ENCODE data around the gene EFS. TPM values are rescaled to one million over a fixed set of nuclear protein-coding genes. Genes with fewer than 3 reads are reported as not detected.

The EFS gene
- total RNA-seq, 2 experiments from 2014 or later: not detected

DNA sequence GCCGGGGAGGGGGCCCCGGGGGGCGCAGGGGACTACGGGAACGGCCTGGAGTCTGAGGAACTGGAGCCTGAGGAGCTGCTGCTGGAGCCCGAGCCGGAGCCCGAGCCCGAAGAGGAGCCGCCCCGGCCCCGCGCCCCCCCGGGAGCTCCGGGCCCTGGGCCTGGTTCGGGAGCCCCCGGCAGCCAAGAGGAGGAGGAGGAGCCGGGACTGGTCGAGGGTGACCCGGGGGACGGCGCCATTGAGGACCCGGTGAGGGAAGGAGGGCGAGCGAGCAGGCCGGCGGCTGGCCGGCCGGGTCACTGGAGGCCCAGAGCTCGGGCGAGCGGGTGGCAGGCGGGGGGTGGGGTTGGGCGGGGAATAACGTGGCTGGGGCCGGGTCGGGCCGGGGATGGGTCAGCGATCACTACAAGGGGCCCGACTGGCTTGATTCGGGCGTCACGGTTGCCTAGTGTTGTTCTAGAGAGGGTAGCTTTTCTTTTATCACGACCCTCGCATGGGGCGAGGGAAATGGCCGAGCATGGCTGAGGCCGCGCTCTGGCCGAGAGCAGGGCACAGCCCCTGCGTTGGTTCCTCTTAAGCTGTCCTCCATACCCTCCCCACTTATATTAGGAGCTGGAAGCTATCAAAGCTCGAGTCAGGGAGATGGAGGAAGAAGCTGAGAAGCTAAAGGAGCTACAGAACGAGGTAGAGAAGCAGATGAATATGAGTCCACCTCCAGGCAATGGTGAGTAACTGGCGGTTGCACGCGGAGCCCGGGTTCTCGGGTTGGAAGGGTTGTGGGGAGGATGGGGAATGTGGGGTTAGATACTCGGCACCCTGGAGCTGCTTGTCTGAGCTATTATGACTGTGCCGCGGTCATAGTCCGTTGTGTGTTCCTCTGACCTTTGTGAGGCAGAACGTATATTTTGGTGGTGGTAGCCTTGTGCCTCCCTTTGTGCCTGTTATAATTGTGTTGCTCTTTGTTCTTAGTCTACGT, 43.1 kb downstream of the EFS start:
- Mint-ChIP-seq H3K36me3 (ENCODE audit: low read depth) (peaks cover 39% of the 10 kb centered on the region), H3K4me1 (peaks cover 34% of the 10 kb centered on the region), H3K27ac (peak overlapping the region; percentile 90), H3K9me3 (peaks cover 4% of the 10 kb centered on the region), H3K4me3 (peak overlapping the region; percentile 93), H3K27me3 (no peaks in the 10 kb centered on the region)
- CTCF ChIA-PET: interaction anchor here (0.8 to 4.5 kb wide), 15 partner anchors 11 to 335 kb away, joined by 3 to 59 read pairs (median 3); partner anchors contain the start of genes BCL2L2, PPP1R3E and SLC22A17
- POLR2A ChIA-PET: interaction anchor here (0.6 to 1.9 kb wide), 9 partner anchors 14 to 292 kb away, joined by 3 to 8 read pairs (median 5); partner anchors contain the start of genes ACIN1 and C14orf119
- peak; percentile 51 for DNase-seq

DNA sequence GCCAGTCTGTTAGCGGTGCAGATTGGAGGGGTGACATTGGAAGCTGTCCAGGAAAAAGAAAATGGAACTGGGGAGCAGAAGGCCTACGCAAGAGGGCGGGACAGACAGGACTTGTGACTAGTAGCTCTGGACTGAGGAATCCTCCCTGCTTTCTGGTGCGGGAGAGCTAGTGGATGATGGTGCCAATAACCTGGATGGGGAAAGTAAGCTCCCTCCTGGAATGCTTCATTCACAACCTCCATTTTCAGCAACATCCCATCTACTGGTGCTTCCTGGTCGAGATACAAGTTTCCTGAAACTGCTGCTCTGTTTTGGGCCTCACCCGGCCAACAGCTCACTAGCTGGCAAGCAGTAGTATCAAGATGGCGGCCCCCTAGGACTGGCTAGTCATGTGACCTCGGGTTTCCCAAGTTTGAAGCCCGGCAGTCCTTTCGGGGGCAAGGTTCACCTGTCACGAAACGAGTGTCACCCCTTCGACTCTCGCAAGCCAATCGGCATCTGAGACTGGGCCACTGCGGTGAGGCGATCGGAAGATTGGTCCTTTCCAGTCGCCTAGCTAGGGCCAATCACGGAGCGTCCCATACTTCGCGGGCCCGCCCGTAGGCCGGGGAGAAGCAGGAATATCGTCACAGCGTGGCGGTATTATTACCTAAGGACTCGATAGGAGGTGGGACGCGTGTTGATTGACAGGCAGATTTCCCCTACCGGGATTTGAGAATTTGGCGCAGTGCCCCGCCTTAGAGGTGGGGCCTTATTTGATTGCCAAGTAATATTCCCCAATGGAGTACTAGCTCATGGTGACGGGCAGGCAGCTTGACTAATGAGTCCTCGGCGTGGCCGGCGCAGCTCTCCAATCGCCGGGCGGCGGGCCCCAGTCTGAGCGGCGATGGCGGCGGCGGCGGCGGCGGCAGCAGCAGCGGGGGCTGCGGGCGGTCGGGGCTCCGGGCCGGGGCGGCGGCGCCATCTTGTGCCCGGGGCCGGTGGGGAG, 44.1 kb downstream of the EFS start, which contains the start of gene PABPN1:
PABPN1 (plus strand) TSS at position 874 of the 988 bp plus-strand sequence; CDS start at position 887, 13 bp downstream.
- Mint-ChIP-seq H3K27ac (peak within 1 kb of the TSS; percentile 98), H3K36me3 (ENCODE audit: low read depth) (peaks cover 35% of the 10 kb centered on the region), H3K4me1 (peaks cover 34% of the 10 kb centered on the region), H3K27me3 (no peaks in the 10 kb centered on the region), H3K9me3 (peaks cover 4% of the 10 kb centered on the region), H3K4me3 (peak within 1 kb of the TSS; percentile 93)
- ChIA-PET POLR2A (interaction anchor here (0.6 to 1.9 kb wide), 10 partner anchors 10 to 500 kb away, joined by 3 to 8 read pairs (median 3); partner anchors contain the start of genes ACIN1, C14orf119 and PPP1R3E), CTCF (interaction anchor here (0.5 to 4.5 kb wide), 16 partner anchors 10 to 335 kb away, joined by 3 to 59 read pairs (median 4); partner anchors contain the start of genes BCL2L2, CDH24 and PPP1R3E)
- DNase-seq: peak; percentile 99

DNA sequence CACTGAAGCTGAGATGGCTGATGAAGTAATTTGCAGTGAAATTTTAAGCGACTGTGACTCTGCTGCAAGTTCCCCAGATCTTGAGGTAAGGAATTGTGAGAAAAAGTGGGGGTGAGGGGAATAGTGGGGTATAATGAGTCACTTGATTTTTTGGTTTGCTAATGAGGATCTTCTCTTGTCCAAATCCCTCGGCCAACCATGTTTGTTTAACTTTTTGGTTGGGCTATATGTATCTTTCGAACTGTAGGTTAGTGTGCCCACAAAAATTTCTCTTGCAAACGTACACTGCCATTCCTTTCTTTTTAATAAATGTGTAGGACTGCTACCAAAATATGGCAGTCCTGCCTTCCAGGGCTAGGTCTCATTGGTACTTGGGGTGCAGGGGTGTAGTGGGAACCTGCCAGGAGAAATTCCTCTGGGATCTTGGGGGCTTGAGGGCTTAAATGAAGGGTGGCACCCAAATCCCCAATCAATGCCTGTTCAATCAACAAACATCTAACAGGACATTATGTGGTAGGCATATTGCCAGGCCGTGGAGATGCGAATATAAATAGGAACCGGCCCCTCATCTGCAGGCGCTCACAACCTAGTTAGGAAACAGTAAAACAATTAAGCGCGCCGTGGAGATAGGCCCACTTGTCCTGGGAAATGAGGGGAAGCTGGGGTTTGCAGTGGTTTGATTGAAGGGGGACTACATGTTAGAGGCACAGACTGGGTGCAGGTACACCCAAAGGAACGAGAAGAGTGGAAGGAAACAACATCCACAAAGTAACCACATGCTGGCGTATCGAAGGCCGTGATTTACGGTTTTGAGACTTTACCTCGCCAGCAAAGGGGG, 45.0 kb downstream of the EFS start:
- Mint-ChIP-seq H3K4me1 (peaks cover 34% of the 10 kb centered on the region), H3K4me3 (peak overlapping the region; percentile 82), H3K27me3 (no peaks in the 10 kb centered on the region), H3K27ac (peak overlapping the region; percentile 98), H3K36me3 (ENCODE audit: low read depth) (peaks cover 29% of the 10 kb centered on the region), H3K9me3 (peaks cover 4% of the 10 kb centered on the region)
- ChIA-PET CTCF (interaction anchor here (0.5 to 4.5 kb wide), 11 partner anchors 9 to 334 kb away, joined by 3 to 59 read pairs (median 4); partner anchors contain the start of genes BCL2L2, CDH24 and PPP1R3E), POLR2A (interaction anchor here (0.6 to 1.3 kb wide), 4 partner anchors 9 to 499 kb away, joined by 3 to 8 read pairs (median 3); partner anchors contain the start of gene PPP1R3E)
- DNase-seq: no peak

DNA sequence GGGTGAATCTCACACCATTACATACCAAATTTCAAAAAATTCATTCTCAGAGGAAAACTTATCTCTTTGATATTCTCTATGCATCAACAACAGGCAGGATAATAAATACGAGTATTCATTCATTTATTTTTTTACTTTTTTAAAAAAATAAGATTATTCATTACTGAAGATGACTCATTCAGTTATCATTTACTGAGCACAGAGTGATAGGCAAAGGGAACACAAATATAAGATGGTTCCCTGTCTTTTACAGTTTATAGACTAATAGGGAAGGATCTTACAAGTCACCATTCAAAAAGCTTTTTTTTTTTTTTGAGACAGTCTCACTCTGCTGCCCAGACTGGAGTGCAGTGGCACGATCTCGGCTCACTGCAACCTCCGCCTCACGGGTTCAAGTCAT, 48.7 kb downstream of the EFS start:
- Mint-ChIP-seq H3K36me3 (ENCODE audit: low read depth) (peaks cover 8% of the 10 kb centered on the region), H3K27ac (no peak overlapping the region), H3K27me3 (no peaks in the 10 kb centered on the region), H3K4me3 (no peak overlapping the region), H3K4me1 (peaks cover 13% of the 10 kb centered on the region), H3K9me3 (peaks cover 4% of the 10 kb centered on the region)
- no peak for DNase-seq
- ChIA-PET POLR2A (interaction anchor here (0.7 kb wide), 1 partner anchor 8 kb away, joined by 3 read pairs; no protein-coding TSS in a partner anchor), CTCF (interaction anchor here (0.6 to 1.5 kb wide), 2 partner anchors 14 to 232 kb away, joined by 3 to 4 read pairs; partner anchors contain the start of gene PPP1R3E)

DNA sequence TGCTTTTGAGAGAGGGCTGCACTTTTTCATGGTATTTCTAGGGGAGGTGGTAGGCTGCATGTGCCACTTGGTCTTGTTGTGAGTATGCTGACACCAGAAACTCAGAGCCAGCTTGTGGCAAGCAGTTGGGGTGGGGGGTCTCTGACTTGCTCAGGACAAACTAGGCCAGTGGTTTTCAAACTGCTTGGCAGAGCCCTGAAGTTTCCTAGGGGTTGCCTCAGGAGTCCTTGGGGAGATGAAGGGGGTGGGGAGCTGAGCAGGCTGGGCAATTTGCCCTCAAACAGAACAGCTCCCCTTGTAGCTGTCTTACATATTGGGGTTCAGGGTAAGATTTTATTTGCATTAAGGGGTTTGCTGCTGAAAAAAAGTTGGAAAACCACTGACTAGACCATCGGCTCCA, 54.4 kb downstream of the EFS start:
- POLR2A ChIA-PET: interaction anchor here (0.6 to 0.7 kb wide), 2 partner anchors 10 to 614 kb away, joined by 3 read pairs; no protein-coding TSS in a partner anchor
- CTCF ChIA-PET: interaction anchor here (1.0 to 2.0 kb wide), 4 partner anchors 9 to 12 kb away, joined by 3 to 8 read pairs (median 4); partner anchors contain the start of genes PABPN1 and PPP1R3E
- Mint-ChIP-seq H3K9me3 (no peaks in the 10 kb centered on the region), H3K4me1 (peaks cover 13% of the 10 kb centered on the region), H3K36me3 (ENCODE audit: low read depth) (no peaks in the 10 kb centered on the region), H3K27ac (no peak overlapping the region), H3K27me3 (peaks cover 11% of the 10 kb centered on the region), H3K4me3 (no peak overlapping the region)
- no peak for DNase-seq

DNA sequence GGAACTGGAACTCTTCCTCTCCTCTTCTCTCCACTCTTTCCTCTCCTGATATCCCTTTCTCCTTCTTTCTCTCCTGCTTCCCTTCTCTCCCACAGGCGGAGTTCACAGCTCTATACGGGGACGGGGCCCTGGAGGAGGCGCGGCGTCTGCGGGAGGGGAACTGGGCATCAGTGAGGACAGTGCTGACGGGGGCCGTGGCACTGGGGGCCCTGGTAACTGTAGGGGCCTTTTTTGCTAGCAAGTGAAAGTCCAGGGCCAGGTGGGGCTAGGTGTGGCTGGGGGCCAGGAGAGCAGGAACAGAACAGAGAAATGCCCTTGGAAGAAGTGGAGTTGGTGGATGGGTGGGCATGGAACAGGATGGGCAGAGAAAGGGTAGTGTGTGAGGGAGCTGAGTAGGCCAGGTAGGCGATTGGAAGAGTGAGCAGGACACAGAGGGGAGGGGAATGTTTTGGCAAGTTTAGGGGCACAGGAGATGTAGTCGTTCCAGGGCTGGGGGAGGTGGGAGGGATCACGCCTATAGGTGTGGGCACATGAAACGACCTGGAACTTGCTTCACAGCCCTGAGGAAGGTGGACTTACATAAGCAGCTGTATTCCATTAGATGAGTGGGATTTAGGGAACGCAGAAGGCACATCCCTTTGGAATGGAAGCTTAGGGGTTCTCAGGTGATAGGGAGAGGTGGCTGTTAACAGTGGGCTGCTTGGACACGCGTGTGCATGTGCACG, 56.1 kb downstream of the EFS start:
- Mint-ChIP-seq H3K4me1 (peaks cover 13% of the 10 kb centered on the region), H3K4me3 (no peak overlapping the region), H3K36me3 (ENCODE audit: low read depth) (no peaks in the 10 kb centered on the region), H3K9me3 (no peaks in the 10 kb centered on the region), H3K27me3 (peaks cover 17% of the 10 kb centered on the region), H3K27ac (peak overlapping the region; percentile 38)
- POLR2A ChIA-PET: interaction anchor here (0.6 kb wide), 1 partner anchor 8 kb away, joined by 3 read pairs; no protein-coding TSS in a partner anchor
- no peak for DNase-seq
- CTCF ChIA-PET: interaction anchor here (1.1 kb wide), 1 partner anchor 12 kb away, joined by 6 read pairs; no protein-coding TSS in a partner anchor

DNA sequence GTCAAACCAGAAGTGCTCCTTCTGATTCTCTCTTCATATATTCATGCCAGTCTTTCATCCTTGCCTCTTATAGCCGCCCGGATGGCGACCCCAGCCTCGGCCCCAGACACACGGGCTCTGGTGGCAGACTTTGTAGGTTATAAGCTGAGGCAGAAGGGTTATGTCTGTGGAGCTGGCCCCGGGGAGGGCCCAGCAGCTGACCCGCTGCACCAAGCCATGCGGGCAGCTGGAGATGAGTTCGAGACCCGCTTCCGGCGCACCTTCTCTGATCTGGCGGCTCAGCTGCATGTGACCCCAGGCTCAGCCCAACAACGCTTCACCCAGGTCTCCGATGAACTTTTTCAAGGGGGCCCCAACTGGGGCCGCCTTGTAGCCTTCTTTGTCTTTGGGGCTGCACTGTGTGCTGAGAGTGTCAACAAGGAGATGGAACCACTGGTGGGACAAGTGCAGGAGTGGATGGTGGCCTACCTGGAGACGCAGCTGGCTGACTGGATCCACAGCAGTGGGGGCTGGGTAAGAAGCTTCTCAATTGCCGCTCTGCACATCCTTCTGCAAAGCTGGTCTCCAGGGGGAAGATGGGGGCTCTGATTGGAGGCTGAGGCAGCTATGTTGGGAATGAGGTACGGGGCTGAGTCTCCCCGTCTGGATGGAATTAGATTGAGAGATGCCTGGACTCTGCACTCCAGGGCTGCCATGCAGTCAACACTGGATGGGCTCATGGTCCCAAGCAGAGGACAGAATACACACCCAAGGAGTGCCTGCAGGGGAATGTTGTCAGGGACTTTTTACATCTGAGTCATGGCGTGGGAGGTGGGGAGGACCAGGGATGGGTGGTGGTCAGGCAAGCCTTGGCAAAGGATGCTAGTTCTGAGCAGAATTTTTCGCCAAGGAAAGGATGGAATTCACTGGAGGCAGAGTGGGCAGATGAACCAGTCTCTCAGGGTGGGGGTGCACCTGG, 57.0 kb downstream of the EFS start:
- no peak overlapping the region for H3K4me3 Mint-ChIP-seq
- no peak overlapping the region for H3K27ac Mint-ChIP-seq
- peaks cover 20% of the 10 kb centered on the region for H3K4me1 Mint-ChIP-seq
- CTCF ChIA-PET: interaction anchor here (0.7 to 1.3 kb wide), 5 partner anchors 10 to 105 kb away, joined by 3 to 6 read pairs (median 3); partner anchors contain the start of gene PABPN1
- POLR2A ChIA-PET: interaction anchor here (0.6 to 1.4 kb wide), 3 partner anchors 8 to 14 kb away, joined by 3 to 5 read pairs (median 5); partner anchors contain the start of gene PABPN1
- peaks cover 18% of the 10 kb centered on the region for H3K27me3 Mint-ChIP-seq
- H3K9me3 Mint-ChIP-seq: no peaks in the 10 kb centered on the region
- no peak for DNase-seq
- H3K36me3 Mint-ChIP-seq (ENCODE audit: low read depth): no peaks in the 10 kb centered on the region

DNA sequence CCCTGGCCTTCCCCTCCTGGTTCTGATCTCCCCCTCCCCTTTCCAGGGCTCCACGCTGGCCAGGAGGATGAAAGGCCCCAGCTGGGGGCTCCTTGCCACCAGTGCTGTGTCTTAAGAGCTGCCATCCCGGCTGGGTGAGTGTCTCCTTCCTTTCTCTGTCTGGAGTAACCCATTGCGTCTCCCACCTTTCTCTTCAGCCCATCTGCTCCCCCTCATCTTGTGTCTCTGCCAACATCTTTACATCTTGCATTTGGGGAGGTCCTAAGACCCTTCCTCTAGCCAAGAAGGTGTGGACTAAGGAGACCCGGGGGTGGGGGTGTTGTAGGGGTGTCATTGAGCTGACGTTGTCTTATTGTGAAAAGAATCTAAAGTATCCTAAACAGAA, 57.8 kb downstream of the EFS start:
- Mint-ChIP-seq H3K9me3 (no peaks in the 10 kb centered on the region), H3K4me3 (peak overlapping the region; percentile 40), H3K36me3 (ENCODE audit: low read depth) (no peaks in the 10 kb centered on the region), H3K4me1 (peaks cover 24% of the 10 kb centered on the region), H3K27me3 (peaks cover 18% of the 10 kb centered on the region), H3K27ac (no peak overlapping the region)
- DNase-seq: no peak
- ChIA-PET CTCF (interaction anchor here (1.0 to 2.1 kb wide), 4 partner anchors 11 to 27 kb away, joined by 3 to 5 read pairs (median 4); partner anchors contain the start of genes HOMEZ and PABPN1), POLR2A (interaction anchor here (1.0 to 1.4 kb wide), 2 partner anchors 14 to 15 kb away, joined by 5 read pairs; partner anchors contain the start of gene PABPN1)

DNA sequence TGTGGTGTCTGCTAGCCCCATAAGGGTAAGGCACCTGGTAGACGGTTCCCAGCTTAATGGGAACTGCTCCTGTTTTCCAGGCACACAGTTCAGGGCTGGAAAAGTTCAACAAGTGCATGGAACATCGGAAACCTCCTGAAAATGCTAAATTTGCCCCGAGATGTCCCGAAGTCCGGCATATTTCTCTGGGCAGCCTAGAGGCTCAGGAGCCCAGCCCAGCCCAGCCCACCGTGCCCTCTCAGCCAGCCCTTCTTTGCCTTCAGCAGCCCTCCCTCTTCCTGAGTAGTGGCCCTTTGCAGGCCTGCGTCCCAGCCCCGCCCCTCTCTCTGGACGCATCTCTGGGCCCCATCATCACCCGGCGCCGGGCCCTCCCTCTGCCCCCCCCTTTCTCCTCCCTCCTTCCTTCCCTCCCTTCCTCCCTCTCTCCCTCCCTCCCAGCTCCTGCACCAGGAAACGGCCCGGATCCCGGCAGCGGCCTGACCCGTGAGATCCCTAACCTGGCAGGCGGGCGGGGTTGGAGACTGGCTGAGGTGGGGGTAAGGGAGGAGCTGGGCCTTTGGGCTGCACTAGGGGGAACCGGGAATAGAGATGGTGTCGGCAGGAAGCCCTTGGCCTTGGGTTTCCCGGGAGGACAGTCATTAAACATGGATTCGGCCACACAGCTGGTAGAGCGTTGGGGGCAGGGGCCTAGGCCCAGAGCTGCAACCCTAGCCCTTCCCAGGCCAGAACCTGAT, 58.4 kb downstream of the EFS start, which contains the start of gene BCL2L2:
BCL2L2 (plus strand) TSS at position 422 of the 734 bp plus-strand sequence. CDS start 935 bp downstream, outside the sequence.
- peak; percentile 16 for DNase-seq
- CTCF ChIA-PET: interaction anchor here (1.0 to 6.6 kb wide), 4 partner anchors 12 to 26 kb away, joined by 3 to 59 read pairs (median 4); partner anchors contain the start of genes HOMEZ and PABPN1
- no peaks in the 10 kb centered on the region for H3K36me3 Mint-ChIP-seq (ENCODE audit: low read depth)

More for the DNA sequence above, 58.4 kb downstream of the EFS start, which contains the start of gene BCL2L2:
- POLR2A ChIA-PET: interaction anchor here (0.7 to 1.4 kb wide), 2 partner anchors 14 to 15 kb away, joined by 3 to 5 read pairs; partner anchors contain the start of gene PABPN1
- Mint-ChIP-seq H3K4me1 (peaks cover 24% of the 10 kb centered on the region), H3K4me3 (peak within 1 kb of the TSS; percentile 40), H3K27me3 (peaks cover 18% of the 10 kb centered on the region), H3K9me3 (no peaks in the 10 kb centered on the region), H3K27ac (peak within 1 kb of the TSS; percentile 60)
